Stimulated activated CD8-positive, alpha-beta memory T cell treated with anti-CD3 and anti-CD28 coated beads, Interleukin-12 subunit alpha, Interleukin-12 subunit beta, amount 100 ng/mL, for 4 hours (primary cell): ENCODE measurements around the gene HID1.
"Not testable (repeated sequence)": the region's sequence is repeated elsewhere in the genome, so short reads cannot be mapped to it uniquely, and the experiment has no call there.

Source experiments
- DNase-seq: peaks from one replicate; pipeline ENCODE4 v3.0.0-alpha.2; 2020; ENCODE audit warnings: low read depth

HID1 gene

GRCh38 chr17:74972107-74972972 lies at the start of gene HID1:
Gene HID1 (minus strand): TSS chr17:74972759. CDS start chr17:74972656, 103 bp downstream.
- DNase-seq = peak; percentile 74

DNA sequence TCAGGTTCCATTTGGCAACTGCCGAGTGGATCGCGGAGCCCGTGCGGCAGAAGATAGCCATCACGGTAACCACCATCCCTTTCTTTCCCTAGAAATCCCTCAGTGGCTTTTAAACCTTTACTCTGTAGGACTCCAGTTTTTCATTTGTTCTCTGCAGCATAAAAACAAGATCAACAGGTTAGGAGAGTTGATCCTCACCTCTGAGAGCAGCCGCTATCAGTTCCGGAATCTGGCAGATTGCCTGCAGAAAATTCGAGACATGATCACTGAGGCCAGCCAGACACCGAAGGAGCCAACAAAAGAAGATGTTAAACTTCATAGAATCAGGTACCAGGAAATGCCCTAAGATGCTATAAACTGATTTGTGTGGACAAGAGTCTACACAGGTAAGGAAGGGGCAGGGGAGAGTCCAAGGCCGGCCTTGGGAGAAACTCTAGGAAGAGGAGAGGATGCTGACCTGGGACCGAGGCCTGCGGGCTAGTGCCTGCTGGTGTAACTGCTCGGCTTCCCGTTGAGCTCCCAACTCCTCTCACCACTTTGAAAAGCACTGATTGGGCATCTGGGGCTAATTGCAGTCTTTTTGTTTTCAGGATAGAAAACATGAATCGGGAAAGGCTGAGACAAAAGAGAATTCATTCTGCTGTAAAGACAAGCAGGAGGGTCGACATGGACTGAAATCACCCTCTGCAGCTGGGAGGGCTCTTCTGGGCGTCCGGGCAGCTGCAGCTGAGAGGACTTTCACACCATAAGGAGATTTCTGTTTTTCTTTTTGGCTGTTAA lies 48.0 kb upstream of the HID1 start:
- no peak for DNase-seq

DNA sequence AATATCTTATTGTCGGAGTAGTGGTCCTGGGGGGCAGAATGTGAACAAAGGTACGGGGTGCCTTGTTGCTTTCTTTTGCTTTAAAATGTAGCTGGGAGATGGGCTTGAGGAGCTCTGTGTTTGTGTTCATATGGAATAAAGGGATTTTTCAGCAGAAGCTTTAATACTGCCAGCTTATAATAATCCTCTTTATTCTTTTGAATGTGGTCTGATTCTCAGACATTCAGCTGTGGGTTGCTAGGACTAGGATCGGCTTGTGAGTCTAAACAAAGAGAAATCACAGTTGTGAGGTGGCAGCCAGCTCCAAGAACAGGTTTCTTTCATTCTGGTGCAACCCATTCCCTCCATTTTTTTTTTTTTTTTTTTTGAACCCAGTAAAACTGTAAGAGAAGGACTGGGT lies 47.2 kb upstream of the HID1 start:
- no peak for DNase-seq

DNA sequence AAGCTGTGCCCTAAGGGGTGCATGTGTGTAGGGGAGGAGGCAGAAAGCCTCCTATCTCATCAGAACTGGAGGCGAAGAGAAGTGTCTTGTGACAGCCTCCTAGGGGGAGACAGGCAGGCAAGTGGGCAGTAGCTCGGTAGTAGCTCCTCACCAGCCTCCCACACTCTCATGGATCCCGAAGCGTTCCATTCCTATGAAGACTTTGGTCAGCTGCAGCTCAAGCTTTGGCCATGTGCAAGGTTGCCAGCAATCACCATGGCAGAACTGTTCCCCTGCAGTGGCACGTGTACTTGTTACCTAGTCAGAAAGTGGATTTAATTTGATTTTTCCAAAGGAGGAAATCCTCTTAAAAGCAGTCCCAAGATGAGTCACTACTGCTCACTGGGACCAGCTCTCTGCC lies 46.6 kb upstream of the HID1 start:
- no peak for DNase-seq

GRCh38 chr17:75013092-75013559 lies 40.6 kb upstream of the HID1 start:
- DNase-seq = no peak

DNA sequence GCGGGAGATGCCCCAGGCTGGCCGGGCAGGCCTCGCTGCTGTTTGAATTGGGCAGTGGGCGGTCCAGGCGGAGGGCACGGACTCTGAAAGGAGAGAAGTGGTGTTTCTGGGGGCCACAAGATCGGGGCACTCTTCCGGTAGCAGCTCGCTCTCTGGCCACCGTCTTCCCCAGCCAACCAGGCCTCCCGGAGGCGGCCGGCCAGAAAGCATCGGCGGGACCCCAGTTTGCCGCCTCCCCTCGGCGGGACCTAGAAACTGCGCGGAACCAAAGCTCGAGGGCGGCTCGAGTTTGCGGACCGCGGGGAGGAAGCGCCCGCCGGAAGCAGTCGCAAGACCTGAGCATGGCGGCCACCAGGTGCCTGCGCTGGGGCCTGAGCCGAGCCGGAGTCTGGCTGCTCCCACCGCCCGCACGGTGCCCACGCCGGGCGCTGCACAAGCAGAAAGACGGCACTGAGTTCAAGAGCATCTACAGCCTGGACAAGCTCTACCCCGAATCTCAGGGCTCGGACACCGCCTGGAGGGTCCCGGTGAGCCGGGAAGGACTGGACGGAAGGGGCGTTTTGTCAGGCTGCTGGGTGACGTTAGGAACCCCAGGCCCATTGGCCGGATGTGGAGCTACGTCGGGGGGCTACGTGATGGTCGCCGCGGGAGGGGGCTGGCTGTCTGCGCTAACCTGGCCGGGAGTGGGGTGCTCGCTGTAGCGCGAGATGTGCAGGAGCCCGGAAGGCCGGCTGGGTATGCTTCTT lies 40.0 kb upstream of the HID1 start, which contains the start of gene MRPL58:
TSS of gene MRPL58 (plus strand) at position 325 of the 746 bp plus-strand sequence. CDS start at position 342, 17 bp downstream.
- peak; percentile 76 for DNase-seq

- no peak for DNase-seq
Measured at GRCh38 chr17:75012096-75012345, 39.5 kb upstream of the HID1 start.

DNA sequence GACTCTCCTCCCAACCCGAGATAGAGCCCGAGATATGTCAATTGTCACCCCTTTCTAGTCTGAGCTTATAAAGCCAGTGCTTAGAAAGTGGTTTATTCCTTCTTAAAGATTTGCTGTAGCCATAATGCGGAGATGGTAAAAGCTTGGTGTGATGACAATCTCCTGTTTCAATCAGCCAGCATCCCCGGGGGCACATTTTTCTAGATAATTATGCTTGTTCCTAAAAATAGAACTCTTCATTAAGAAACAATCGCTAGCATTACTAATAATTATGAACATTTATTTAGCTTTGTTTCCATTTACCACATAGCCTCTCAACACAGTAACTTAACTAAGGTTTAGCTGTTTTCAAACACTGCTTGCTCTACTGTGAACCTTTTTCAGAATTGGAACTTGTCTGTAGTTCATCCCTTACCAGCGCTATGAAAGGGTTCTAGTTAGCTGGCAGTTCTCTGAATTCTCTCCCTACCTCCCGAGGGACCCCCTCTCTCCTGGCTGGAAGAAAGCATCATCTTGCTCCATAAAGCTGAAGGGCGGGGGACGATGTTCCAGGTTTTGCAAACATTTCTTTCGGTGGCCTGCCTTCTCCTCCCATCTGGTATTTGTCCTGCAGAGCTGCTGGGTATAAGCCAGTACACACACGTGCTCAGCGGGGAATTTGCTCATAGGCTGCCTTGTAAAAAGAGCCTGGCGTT lies 39.0 kb upstream of the HID1 start:
- no peak for DNase-seq

GRCh38 chr17:75010683-75011400 lies 38.3 kb upstream of the HID1 start:
- DNase-seq = no peak

DNA sequence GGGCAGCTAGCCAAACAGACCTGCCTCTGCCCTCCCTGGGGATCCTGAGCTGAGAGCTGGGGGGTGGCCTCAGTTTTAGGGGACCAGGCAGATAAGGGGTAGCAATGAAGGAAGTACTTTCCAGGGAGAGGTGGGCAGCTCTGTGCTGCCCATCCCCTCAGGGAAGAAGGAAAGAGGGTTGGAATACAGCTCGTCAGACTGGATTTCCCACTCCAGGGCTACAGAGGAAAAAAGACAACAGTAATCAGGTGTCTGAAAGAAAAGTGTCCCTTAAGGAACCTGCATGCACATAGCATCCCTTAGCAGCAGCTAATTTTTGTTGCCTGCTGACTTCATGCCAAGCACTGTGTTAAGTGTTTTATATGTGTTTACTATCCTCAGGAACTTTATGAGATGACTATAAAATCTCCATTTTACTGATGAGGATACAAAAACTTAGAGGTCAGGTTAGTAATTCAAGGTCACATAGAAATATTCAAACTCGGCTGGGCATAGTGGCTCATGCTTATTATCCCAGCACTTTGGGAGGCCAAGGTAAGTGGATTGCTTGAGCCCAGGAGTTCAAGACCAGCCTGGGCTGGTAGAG lies 36.7 kb upstream of the HID1 start:
- DNase-seq = no peak

GRCh38 chr17:75008373-75008772 lies 35.8 kb upstream of the HID1 start:
- DNase-seq = no peak

- no peak for DNase-seq
Measured at GRCh38 chr17:75006653-75007052, 34.1 kb upstream of the HID1 start.

DNA sequence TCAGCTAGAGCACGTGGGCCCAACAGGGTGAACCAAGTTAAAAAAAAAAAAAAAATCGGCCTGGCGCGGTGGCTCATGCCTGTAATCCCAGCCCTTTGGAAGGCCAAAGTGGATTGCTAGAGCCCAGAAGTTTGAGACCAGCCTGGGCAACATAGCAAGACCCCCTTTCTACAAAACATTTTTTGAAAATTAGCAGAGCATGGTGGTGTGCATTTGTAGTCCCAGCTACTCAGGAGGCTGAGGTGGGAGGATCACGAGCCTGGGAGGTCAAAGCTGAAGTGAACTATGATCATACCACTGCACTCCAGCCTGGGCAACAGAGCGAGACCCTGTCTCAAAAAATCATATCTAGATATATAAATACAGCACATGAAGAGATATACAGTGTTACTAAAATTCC lies 33.5 kb upstream of the HID1 start:
- DNase-seq = not testable (repeated sequence)

DNA sequence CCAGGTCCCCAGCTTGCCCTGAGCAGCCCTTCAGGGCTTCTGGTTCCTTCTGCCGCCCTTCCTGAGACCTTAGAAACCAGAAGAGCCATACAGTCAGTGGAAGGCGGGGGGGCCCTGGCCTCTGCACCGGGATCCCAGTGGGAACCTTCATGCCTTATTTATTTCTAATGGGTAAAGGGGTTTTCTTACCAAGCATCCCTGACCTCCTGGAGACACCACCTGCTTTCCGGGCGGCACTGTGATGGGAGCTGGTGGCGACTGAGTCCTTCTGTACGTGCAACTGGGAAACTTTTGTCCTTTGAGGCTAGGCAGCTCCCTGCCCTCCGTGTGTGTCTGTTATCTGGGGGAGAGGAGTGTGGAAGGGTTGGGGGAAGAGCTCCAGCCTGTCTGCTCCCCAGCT lies 32.7 kb upstream of the HID1 start:
- no peak for DNase-seq

DNA sequence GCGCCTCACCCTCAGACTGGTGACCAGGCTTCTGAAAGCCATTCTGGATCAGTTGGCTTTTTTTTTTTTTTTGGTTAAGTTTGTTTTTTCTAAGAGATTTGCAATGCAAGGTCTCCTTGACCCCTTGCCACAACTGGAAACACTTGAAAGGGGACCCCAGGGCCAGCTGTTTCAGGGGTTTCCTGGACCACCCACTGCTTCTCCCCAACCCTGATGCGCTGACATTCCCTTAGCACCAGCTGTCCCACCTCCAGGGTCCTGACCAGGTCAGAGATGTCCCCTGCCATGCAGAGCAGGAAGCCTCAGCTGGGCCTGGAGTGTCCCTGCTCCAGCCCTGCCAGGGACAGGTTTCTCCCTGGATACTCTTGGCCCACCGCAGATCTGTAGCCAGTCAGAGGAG lies 31.8 kb upstream of the HID1 start:
- no peak for DNase-seq

DNA sequence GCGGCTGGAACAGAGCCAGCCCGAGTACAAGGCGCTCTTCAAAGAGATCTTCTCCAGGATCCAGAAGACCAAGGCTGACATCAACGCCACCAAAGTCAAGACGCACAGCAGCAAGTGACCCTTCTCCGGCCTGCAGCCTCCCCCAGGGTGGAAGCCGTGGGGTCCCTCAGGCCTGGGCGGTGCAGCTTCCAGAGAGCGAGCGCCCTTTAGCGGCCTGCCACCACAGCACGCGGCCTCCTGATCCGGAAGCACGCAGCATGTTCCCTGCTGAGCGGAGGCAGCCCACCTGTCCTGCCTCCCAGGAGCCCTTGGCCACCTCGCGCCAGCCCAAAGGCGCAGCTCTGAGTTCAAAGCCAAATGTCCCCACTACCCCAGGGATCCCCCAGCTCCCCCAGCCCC lies 31.4 kb upstream of the HID1 start:
- no peak for DNase-seq

DNA sequence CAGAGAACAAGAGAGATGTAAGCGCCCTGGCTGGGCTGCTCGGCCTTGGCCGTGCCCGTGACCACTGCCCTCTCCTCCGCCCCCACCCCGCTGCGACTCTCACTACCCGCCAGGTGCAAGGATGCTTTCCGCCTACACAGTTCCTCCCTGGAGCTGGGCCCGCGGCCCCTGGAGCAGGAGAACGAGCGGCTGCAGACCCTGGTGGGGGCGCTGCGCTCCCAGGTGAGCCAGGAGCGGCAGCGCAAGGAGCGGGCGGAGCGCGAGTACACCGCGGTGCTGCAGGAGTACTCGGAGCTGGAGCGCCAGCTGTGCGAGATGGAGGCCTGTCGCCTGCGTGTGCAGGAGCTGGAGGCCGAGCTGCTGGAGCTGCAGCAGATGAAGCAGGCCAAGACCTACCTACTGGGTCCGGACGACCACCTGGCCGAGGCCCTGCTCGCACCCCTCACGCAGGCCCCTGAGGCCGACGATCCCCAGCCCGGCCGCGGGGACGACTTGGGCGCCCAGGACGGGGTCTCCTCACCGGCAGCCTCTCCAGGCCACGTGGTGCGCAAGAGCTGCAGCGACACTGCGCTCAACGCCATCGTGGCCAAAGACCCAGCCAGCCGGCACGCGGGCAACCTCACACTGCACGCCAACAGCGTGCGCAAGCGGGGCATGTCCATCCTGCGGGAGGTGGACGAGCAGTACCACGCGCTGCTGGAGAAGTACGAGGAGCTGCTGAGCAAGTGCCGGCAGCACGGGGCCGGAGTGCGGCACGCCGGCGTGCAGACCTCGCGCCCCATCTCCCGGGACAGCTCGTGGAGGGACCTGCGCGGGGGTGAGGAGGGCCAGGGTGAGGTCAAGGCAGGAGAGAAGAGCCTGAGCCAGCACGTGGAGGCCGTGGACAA lies 30.8 kb upstream of the HID1 start:
- DNase-seq = no peak

DNA sequence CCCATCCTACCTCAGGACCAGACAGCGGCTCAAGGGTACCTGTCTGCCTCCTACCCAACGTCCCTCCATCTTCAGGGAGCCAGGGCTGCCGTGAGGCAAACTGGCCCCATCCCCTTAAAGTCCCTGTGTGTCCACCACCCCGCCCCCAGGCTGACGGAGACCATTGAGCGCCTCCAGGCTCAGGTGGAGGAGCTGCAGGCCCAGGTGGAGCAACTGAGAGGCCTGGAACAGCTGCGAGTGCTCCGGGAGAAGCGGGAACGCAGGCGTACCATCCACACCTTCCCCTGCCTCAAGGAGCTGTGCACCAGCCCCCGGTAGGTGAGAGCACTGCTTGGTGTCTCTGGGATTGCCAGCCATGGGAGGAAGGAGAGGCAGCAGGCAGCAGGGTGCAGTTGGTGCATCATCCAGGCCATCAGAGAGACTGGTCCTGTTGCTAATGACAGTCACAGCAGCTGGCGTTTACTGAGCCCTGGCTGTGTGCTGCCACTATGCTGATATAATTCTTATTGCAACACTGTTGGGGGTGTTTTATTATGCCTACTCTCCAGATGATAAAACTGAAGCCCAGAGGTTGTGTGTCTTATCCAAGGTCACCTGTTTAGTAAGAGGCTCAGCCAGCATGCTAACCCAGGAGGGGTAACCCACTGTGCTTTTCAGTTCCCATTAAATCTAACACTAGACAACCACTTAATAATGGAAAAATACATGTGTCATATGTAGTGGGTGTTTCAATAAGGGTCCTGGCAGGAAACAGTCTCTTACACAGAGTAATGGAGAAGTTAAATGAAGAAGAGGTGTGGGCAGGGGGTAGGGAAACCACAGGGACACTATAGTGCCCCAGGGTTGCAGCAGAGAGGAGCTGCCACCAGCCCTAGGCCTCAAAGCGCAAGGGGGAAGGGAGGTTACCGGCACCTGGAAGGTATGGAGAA lies 29.6 kb upstream of the HID1 start:
- DNase-seq = no peak

DNA sequence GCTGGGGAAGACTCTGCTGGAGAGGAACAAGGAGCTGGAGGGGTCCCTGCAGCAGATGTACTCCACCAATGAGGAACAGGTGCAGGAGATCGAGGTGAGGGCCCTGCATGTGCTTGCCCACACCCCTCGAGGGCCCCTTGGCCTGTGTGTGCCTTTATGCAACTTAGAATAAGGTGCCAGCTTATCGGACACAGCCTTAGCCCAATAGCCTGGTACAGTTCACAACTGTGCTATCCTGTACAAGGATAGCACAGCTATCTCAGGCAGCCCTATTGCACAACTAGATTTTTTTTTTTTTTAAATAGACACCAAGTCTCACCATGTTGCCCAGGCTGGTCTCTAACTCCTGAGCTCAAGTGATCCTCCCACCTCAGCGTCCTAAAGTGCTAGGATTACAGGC lies 27.0 kb upstream of the HID1 start:
- no peak for DNase-seq
